ENCODE results near the gene KIAA1671.

Gene KIAA1671

GRCh38 chr22:25062386-25063085, 110.0 kb downstream of the KIAA1671 start:
- H3K9me3 Mint-ChIP-seq: no peaks in the 10 kb centered on the region
- peak overlapping the region; percentile 73 for H3K4me3 Mint-ChIP-seq
- peaks cover 49% of the 10 kb centered on the region for H3K4me1 Mint-ChIP-seq (ENCODE audit: low read depth)
- no peaks in the 10 kb centered on the region for H3K36me3 Mint-ChIP-seq (ENCODE audit: low read depth)
- peak overlapping the region; percentile 87 for H3K27ac Mint-ChIP-seq
- H3K27me3 Mint-ChIP-seq (ENCODE audit: low read depth): no peaks in the 10 kb centered on the region

- Mint-ChIP-seq H3K27ac (no peak overlapping the region), H3K4me3 (no peak overlapping the region), H3K9me3 (no peaks in the 10 kb centered on the region), H3K4me1 (ENCODE audit: low read depth) (peaks cover 66% of the 10 kb centered on the region), H3K27me3 (ENCODE audit: low read depth) (no peaks in the 10 kb centered on the region), H3K36me3 (ENCODE audit: low read depth) (no peaks in the 10 kb centered on the region)
Measured at GRCh38 chr22:25064894-25065560, 112.5 kb downstream of the KIAA1671 start.

GRCh38 chr22:25066861-25067435, 114.4 kb downstream of the KIAA1671 start:
- Mint-ChIP-seq H3K9me3 (no peaks in the 10 kb centered on the region), H3K4me1 (ENCODE audit: low read depth) (peaks cover 69% of the 10 kb centered on the region), H3K36me3 (ENCODE audit: low read depth) (peaks cover 4% of the 10 kb centered on the region), H3K27ac (peak overlapping the region; percentile 92), H3K27me3 (ENCODE audit: low read depth) (no peaks in the 10 kb centered on the region), H3K4me3 (peak overlapping the region; percentile 85)

GRCh38 chr22:25067851-25068421, 115.4 kb downstream of the KIAA1671 start:
- H3K27ac Mint-ChIP-seq: peak overlapping the region; percentile 92
- peak overlapping the region; percentile 85 for H3K4me3 Mint-ChIP-seq
- H3K27me3 Mint-ChIP-seq (ENCODE audit: low read depth): no peaks in the 10 kb centered on the region
- H3K9me3 Mint-ChIP-seq: no peaks in the 10 kb centered on the region
- H3K4me1 Mint-ChIP-seq (ENCODE audit: low read depth): peaks cover 66% of the 10 kb centered on the region
- peaks cover 6% of the 10 kb centered on the region for H3K36me3 Mint-ChIP-seq (ENCODE audit: low read depth)

GRCh38 chr22:25068707-25069106, 116.2 kb downstream of the KIAA1671 start:
- peak overlapping the region; percentile 92 for H3K27ac Mint-ChIP-seq
- peaks cover 6% of the 10 kb centered on the region for H3K36me3 Mint-ChIP-seq (ENCODE audit: low read depth)
- peaks cover 62% of the 10 kb centered on the region for H3K4me1 Mint-ChIP-seq (ENCODE audit: low read depth)
- H3K27me3 Mint-ChIP-seq (ENCODE audit: low read depth): no peaks in the 10 kb centered on the region
- no peaks in the 10 kb centered on the region for H3K9me3 Mint-ChIP-seq
- H3K4me3 Mint-ChIP-seq: peak overlapping the region; percentile 85

- Mint-ChIP-seq H3K9me3 (no peaks in the 10 kb centered on the region), H3K4me3 (peak overlapping the region; percentile 85), H3K36me3 (ENCODE audit: low read depth) (peaks cover 7% of the 10 kb centered on the region), H3K27me3 (ENCODE audit: low read depth) (no peaks in the 10 kb centered on the region), H3K4me1 (ENCODE audit: low read depth) (peaks cover 63% of the 10 kb centered on the region), H3K27ac (peak overlapping the region; percentile 92)
Measured at GRCh38 chr22:25069426-25069757, 116.9 kb downstream of the KIAA1671 start.

GRCh38 chr22:25069758-25070481, 117.4 kb downstream of the KIAA1671 start:
- Mint-ChIP-seq H3K27ac (peak overlapping the region; percentile 92), H3K9me3 (no peaks in the 10 kb centered on the region), H3K4me1 (ENCODE audit: low read depth) (peaks cover 64% of the 10 kb centered on the region), H3K36me3 (ENCODE audit: low read depth) (peaks cover 7% of the 10 kb centered on the region), H3K4me3 (peak overlapping the region; percentile 85), H3K27me3 (ENCODE audit: low read depth) (no peaks in the 10 kb centered on the region)

GRCh38 chr22:25070956-25071355, 118.4 kb downstream of the KIAA1671 start:
- H3K4me3 Mint-ChIP-seq: peak overlapping the region; percentile 85
- H3K9me3 Mint-ChIP-seq: no peaks in the 10 kb centered on the region
- H3K4me1 Mint-ChIP-seq (ENCODE audit: low read depth): peaks cover 70% of the 10 kb centered on the region
- H3K27ac Mint-ChIP-seq: peak overlapping the region; percentile 92
- H3K27me3 Mint-ChIP-seq (ENCODE audit: low read depth): no peaks in the 10 kb centered on the region
- peaks cover 7% of the 10 kb centered on the region for H3K36me3 Mint-ChIP-seq (ENCODE audit: low read depth)

GRCh38 chr22:25071720-25072119, 119.2 kb downstream of the KIAA1671 start:
- peaks cover 74% of the 10 kb centered on the region for H3K4me1 Mint-ChIP-seq (ENCODE audit: low read depth)
- no peaks in the 10 kb centered on the region for H3K9me3 Mint-ChIP-seq
- peak overlapping the region; percentile 92 for H3K27ac Mint-ChIP-seq
- peaks cover 7% of the 10 kb centered on the region for H3K36me3 Mint-ChIP-seq (ENCODE audit: low read depth)
- no peaks in the 10 kb centered on the region for H3K27me3 Mint-ChIP-seq (ENCODE audit: low read depth)
- peak overlapping the region; percentile 85 for H3K4me3 Mint-ChIP-seq

GRCh38 chr22:25072406-25072805, 119.9 kb downstream of the KIAA1671 start:
- Mint-ChIP-seq H3K27me3 (ENCODE audit: low read depth) (no peaks in the 10 kb centered on the region), H3K9me3 (no peaks in the 10 kb centered on the region), H3K4me3 (peak overlapping the region; percentile 85), H3K36me3 (ENCODE audit: low read depth) (peaks cover 7% of the 10 kb centered on the region), H3K4me1 (ENCODE audit: low read depth) (peaks cover 75% of the 10 kb centered on the region), H3K27ac (peak overlapping the region; percentile 64)

GRCh38 chr22:25076336-25076735, 123.8 kb downstream of the KIAA1671 start:
- Mint-ChIP-seq H3K9me3 (no peaks in the 10 kb centered on the region), H3K36me3 (ENCODE audit: low read depth) (peaks cover 10% of the 10 kb centered on the region), H3K27me3 (ENCODE audit: low read depth) (no peaks in the 10 kb centered on the region), H3K4me3 (peak overlapping the region; percentile 74), H3K27ac (peak overlapping the region; percentile 87), H3K4me1 (ENCODE audit: low read depth) (peaks cover 50% of the 10 kb centered on the region)

- Mint-ChIP-seq H3K9me3 (no peaks in the 10 kb centered on the region), H3K4me1 (ENCODE audit: low read depth) (peaks cover 49% of the 10 kb centered on the region), H3K27ac (peak overlapping the region; percentile 43), H3K36me3 (ENCODE audit: low read depth) (peaks cover 5% of the 10 kb centered on the region), H3K4me3 (peak overlapping the region; percentile 20), H3K27me3 (ENCODE audit: low read depth) (no peaks in the 10 kb centered on the region)
Measured at GRCh38 chr22:25077056-25077455, 124.5 kb downstream of the KIAA1671 start.

- H3K9me3 Mint-ChIP-seq: no peaks in the 10 kb centered on the region
- no peak overlapping the region for H3K4me3 Mint-ChIP-seq
- no peaks in the 10 kb centered on the region for H3K27me3 Mint-ChIP-seq (ENCODE audit: low read depth)
- H3K36me3 Mint-ChIP-seq (ENCODE audit: low read depth): peaks cover 3% of the 10 kb centered on the region
- H3K4me1 Mint-ChIP-seq (ENCODE audit: low read depth): peaks cover 51% of the 10 kb centered on the region
- H3K27ac Mint-ChIP-seq: peak overlapping the region; percentile 36
Measured at GRCh38 chr22:25077964-25078363, 125.4 kb downstream of the KIAA1671 start.

- no peak overlapping the region for H3K27ac Mint-ChIP-seq
- H3K36me3 Mint-ChIP-seq (ENCODE audit: low read depth): peaks cover 3% of the 10 kb centered on the region
- no peaks in the 10 kb centered on the region for H3K27me3 Mint-ChIP-seq (ENCODE audit: low read depth)
- H3K4me1 Mint-ChIP-seq (ENCODE audit: low read depth): peaks cover 51% of the 10 kb centered on the region
- no peaks in the 10 kb centered on the region for H3K9me3 Mint-ChIP-seq
- H3K4me3 Mint-ChIP-seq: no peak overlapping the region
Measured at GRCh38 chr22:25078591-25078990, 126.1 kb downstream of the KIAA1671 start.

All from T-helper 1 cell treated with Interleukin-12 subunit alpha and Interleukin-12 subunit beta and Interleukin-4 antibody, amounts not matched to agents 30 μg/mL and 1 μg/mL, for 36 hours (primary cell).